ENCODE results near the gene CAPN9. TPM values are rescaled to one million over a fixed set of nuclear protein-coding genes. Genes with fewer than 3 reads are reported as not detected.

The CAPN9 gene
- total and polyA plus RNA-seq, 2 donors (not counting 3 experiments of a cell fraction or from before 2014, with no cell fraction given) = not detected

GRCh38 chr1:230705289-230706019, 41.7 kb upstream of the CAPN9 start:
- no peak overlapping the region for H3K9ac ChIP-seq (replicated peaks; ENCODE audit: extremely low read depth, insufficient read depth, low read length)
- H3K4me2 ChIP-seq (ENCODE audit: insufficient read depth, low read length) = no peak overlapping the region
- no peak for TF ChIP-seq JUN (IDR thresholded peaks at IDR 0.05; ENCODE audit: borderline replicate concordance, insufficient read depth, insufficient read length, low read depth)
- H3K36me3 ChIP-seq (ENCODE audit: control insufficient read depth in 2 of 2, extremely low read depth in 1 of 2, insufficient read depth in 2 of 2, low read length in 2 of 2) = no peaks in the 10 kb centered on the region
- H3K4me3 ChIP-seq (replicated peaks in 1 of 3; ENCODE audit: insufficient read depth in 1 of 3, low read depth in 1 of 3, low read length in 3 of 3) = no peak overlapping the region
- H3K79me2 ChIP-seq (ENCODE audit: control insufficient read depth, insufficient read depth, low read length) = no peaks in the 10 kb centered on the region
- H3K9me1 ChIP-seq (replicated peaks; ENCODE audit: control insufficient read depth, extremely low read depth, insufficient read depth, low read length) = no peaks in the 10 kb centered on the region
- DNase-seq (ENCODE audit: low read depth, low spot score) (no peak), FAIRE-seq (no peak)
- ChIA-PET POLR2A (no interaction called here), CTCF (no interaction called here)
- no peaks in the 10 kb centered on the region for H4K20me1 ChIP-seq (replicated peaks; ENCODE audit: control insufficient read depth, extremely low read depth, insufficient read depth, low read length)
- intact Hi-C loops (cut with micrococcal nuclease) (no loop called here), dilution Hi-C loops (cut with MboI; ENCODE audit: extremely low pct_ligation_motif_present, low sequenced_read_pairs) (no loop called here)
- H3K27ac ChIP-seq (ENCODE audit: insufficient read depth, low read depth, low read length) = no peak overlapping the region
- BruUV-seq (replicated peaks) = no TSS peak
- no peaks in the 10 kb centered on the region for H3K4me1 ChIP-seq (ENCODE audit: control insufficient read depth, extremely low read depth, insufficient read depth, low read length)
- H2AFZ ChIP-seq (ENCODE audit: low read depth, low read length) = no peak overlapping the region
- H3K27me3 ChIP-seq (ENCODE audit: control insufficient read depth in 2 of 2, insufficient read depth in 2 of 2, low read length in 2 of 2) = no peaks in the 10 kb centered on the region
- no peaks in the 10 kb centered on the region for H3K9me3 ChIP-seq (replicated peaks; ENCODE audit: control insufficient read depth, insufficient read depth, low read length)

DNA sequence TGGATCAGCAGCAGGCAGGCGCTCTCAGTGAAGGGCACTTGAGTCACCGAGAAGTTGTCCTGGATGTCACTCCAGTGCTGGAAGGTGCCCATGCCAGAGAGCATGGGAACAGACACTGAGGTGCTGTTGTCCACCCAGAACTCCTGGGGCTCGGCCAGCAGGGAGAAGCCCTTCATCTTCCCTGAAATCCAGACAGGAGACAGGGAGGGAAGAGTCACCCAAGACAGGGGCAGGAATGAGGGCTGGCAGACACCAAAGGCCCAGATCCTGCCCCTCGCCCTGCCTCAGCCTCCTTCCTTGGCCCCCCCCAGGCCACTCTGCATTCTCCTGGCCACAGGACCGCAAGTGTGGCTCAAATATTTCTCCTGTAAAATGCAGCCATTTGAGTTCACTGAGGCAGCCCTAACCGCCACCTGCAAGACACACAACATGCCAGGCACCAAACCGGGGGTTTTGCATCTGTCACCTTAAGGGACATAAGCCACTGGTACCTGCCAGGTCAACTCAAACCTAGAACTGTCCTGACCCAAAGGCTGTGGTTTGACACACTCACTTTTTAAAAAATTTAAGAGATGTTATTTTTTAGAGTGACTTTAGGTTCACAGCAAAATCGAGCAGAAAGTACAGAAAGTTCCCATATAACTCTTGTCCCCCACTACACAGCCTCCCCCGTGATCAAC, 41.0 kb upstream of the CAPN9 start:
- POLR2A ChIA-PET = no interaction called here
- Histone ChIP-seq H2AFZ (ENCODE audit: low read depth, low read length) (no peak overlapping the region), H3K4me2 (ENCODE audit: insufficient read depth, low read length) (no peak overlapping the region), H3K79me2 (ENCODE audit: control insufficient read depth, insufficient read depth, low read length) (no peaks in the 10 kb centered on the region), H3K9me1 (replicated peaks; ENCODE audit: control insufficient read depth, extremely low read depth, insufficient read depth, low read length) (no peaks in the 10 kb centered on the region), H4K20me1 (replicated peaks; ENCODE audit: control insufficient read depth, extremely low read depth, insufficient read depth, low read length) (no peaks in the 10 kb centered on the region), H3K9me3 (replicated peaks; ENCODE audit: control insufficient read depth, insufficient read depth, low read length) (no peaks in the 10 kb centered on the region), H3K27me3 (ENCODE audit: control insufficient read depth in 2 of 2, insufficient read depth in 2 of 2, low read length in 2 of 2) (no peaks in the 10 kb centered on the region), H3K4me1 (ENCODE audit: control insufficient read depth, extremely low read depth, insufficient read depth, low read length) (no peaks in the 10 kb centered on the region), H3K4me3 (replicated peaks in 1 of 3; ENCODE audit: insufficient read depth in 1 of 3, low read depth in 1 of 3, low read length in 3 of 3) (no peak overlapping the region), H3K36me3 (ENCODE audit: control insufficient read depth in 2 of 2, extremely low read depth in 1 of 2, insufficient read depth in 2 of 2, low read length in 2 of 2) (no peaks in the 10 kb centered on the region), H3K9ac (replicated peaks; ENCODE audit: extremely low read depth, insufficient read depth, low read length) (no peak overlapping the region), H3K27ac (ENCODE audit: insufficient read depth, low read depth, low read length) (no peak overlapping the region)
- CTCF ChIA-PET = no interaction called here
- TF ChIP-seq, protein P1, sequence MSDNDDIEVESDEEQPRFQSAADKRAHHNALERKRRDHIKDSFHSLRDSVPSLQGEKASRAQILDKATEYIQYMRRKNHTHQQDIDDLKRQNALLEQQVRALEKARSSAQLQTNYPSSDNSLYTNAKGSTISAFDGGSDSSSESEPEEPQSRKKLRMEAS (IDR thresholded peaks at IDR 0.05; ENCODE audit: insufficient read depth, insufficient read length) = no peak
- TF ChIP-seq EZH2 (IDR thresholded peaks at IDR 0.05; ENCODE audit: borderline replicate concordance, low read depth, low read length, severe bottlenecking) = no peak
- TF ChIP-seq GATA2 (IDR thresholded peaks at IDR 0.05; ENCODE audit: insufficient read depth, insufficient read length, low read depth, low read length) = no peak
- TF ChIP-seq MYC (IDR thresholded peaks at IDR 0.05; ENCODE audit: low read depth, low read length) = no peak
- no peak for TF ChIP-seq FOS (IDR thresholded peaks at IDR 0.05; ENCODE audit: borderline replicate concordance, insufficient read depth, low read length)
- TF ChIP-seq POLR2A (IDR thresholded peaks at IDR 0.05; ENCODE audit: low read depth, low read length) = no peak
- TF ChIP-seq JUN (IDR thresholded peaks at IDR 0.05; ENCODE audit: borderline replicate concordance, insufficient read depth, insufficient read length, low read depth) = no peak
- FAIRE-seq = no peak
- intact Hi-C loops (cut with micrococcal nuclease) (no loop called here), dilution Hi-C loops (cut with MboI; ENCODE audit: extremely low pct_ligation_motif_present, low sequenced_read_pairs) (no loop called here)
- BruUV-seq (replicated peaks) = no TSS peak
- DNase-seq (ENCODE audit: low read depth, low spot score) = no peak
